Kasumi-1 (cell line): ENCODE results near the gene FAM163B.

Experiments used
- DNase-seq, 2 experiments: peaks; one replicate each; lab custom pipeline; 2025; lab: John Stamatoyannopoulos, UW

Gene FAM163B

DNA sequence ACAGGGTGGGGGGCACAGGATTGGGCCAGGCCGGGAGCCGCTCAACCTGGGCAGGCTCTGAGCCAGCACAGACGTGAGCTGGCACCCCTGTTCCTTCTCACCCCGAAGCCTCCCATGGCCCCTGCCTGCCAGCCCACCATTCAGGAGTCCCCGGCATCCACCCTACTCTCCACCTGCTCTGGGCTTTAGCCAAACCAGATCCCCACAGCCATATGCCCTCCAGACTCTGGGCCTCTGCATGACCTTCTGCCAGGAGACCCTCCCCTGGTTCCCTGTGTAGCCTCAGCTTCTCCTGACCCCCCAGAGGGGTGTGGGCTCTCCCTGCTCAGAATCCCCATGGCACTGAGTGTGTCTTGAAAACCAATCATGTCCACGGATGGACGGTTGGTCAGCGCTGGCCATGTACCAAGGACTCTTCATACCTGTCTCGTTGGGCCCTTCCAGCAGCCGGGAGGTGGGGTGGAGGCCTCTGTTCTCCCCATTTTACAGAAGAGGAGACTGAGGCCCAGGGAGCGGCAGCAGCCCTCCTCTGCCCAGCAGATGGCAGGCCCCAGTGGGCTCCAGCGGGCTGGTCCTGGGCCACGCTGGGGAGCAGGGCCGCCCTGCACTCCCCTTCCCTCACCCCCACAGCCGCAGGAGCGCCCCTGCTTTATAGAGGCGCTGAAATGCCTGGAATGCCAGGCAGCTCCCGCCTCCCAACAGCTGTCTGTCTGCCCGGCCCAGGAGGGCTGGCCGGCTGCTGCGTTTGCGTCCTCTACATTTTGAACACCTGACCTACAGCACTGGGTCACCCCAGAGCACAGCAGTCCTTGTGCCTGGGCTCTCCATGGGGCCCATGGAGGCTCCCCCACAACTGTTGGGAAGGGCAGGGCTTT, 81.0 kb downstream of the FAM163B start:
- DNase-seq: no peak

DNA sequence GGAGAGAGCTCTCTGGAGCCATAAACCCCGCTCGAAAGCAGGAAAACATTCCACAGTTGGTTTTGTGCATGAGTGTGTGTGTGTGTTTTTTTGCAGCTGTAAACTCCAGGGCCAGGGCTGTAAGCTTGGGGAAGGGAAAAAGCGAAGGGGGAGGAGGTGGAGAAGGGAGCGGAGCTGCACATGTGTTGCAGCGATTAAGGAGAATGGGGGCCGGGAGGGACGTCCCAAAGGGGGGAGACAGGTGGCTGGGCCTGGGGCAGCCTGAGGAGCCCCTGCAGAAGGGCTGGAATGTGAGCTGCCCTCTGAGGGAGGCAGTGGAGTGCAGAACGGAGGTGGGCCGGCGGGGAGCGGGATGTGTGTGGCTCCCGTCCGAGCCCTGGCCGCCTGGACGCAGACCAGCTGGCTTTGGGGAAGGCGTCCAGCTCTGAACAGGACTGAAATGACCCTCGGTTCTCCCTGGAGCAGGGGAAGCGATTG, 81.7 kb downstream of the FAM163B start:
- DNase-seq: no peak
